Hematopoietic multipotent progenitor cell treated with erythropoietin and hydrocortisone succinate and interleukin-3 and kit ligand, for 4 days (in vitro differentiated cells): ENCODE results near the gene SPEF2.
A peak's percentile ranks its signal among the peaks of the same experiment; 100 is the strongest.

ENCODE experiments used
- DNase-seq: peaks from one replicate; pipeline ENCODE4 v3.0.0-alpha.2; 2015

SPEF2 gene

GRCh38 chr5:35785601-35786085 is 168.0 kb downstream of the SPEF2 start:
- no peak for DNase-seq

GRCh38 chr5:35788724-35789123 is 171.1 kb downstream of the SPEF2 start:
- DNase-seq = no peak

- no peak for DNase-seq
These were observed 172.2 kb downstream of the SPEF2 start for GRCh38 chr5:35789732-35790456.

GRCh38 chr5:35790457-35790822 is 172.8 kb downstream of the SPEF2 start:
- DNase-seq = no peak

- DNase-seq = no peak
These were observed 176.6 kb downstream of the SPEF2 start for GRCh38 chr5:35794328-35794619.

GRCh38 chr5:35794684-35795375 is 177.2 kb downstream of the SPEF2 start:
- no peak for DNase-seq

GRCh38 chr5:35799181-35799580 is 181.5 kb downstream of the SPEF2 start:
- no peak for DNase-seq

GRCh38 chr5:35799753-35800152 is 182.1 kb downstream of the SPEF2 start:
- no peak for DNase-seq

GRCh38 chr5:35803191-35803651 is 185.6 kb downstream of the SPEF2 start:
- no peak for DNase-seq

- DNase-seq = peak; percentile 27
These were observed 186.6 kb downstream of the SPEF2 start for GRCh38 chr5:35804201-35804653.

GRCh38 chr5:35804841-35805240 is 187.2 kb downstream of the SPEF2 start:
- no peak for DNase-seq

GRCh38 chr5:35810601-35811000 is 192.9 kb downstream of the SPEF2 start:
- DNase-seq = no peak

GRCh38 chr5:35811108-35811741 is 193.6 kb downstream of the SPEF2 start:
- DNase-seq = peak; percentile 48

GRCh38 chr5:35813521-35813920 is 195.9 kb downstream of the SPEF2 start:
- no peak for DNase-seq

GRCh38 chr5:35815089-35815936 is 197.7 kb downstream of the SPEF2 start:
- peak; percentile 66 for DNase-seq

GRCh38 chr5:35816881-35817521 is 199.3 kb downstream of the SPEF2 start:
- no peak for DNase-seq

GRCh38 chr5:35819026-35819425 is 201.4 kb downstream of the SPEF2 start:
- DNase-seq = no peak

GRCh38 chr5:35819668-35820067 is 202.0 kb downstream of the SPEF2 start:
- peak; percentile 18 for DNase-seq

- peak; percentile 42 for DNase-seq
These were observed 203.1 kb downstream of the SPEF2 start for GRCh38 chr5:35820735-35821134.

GRCh38 chr5:35821513-35821912 is 203.8 kb downstream of the SPEF2 start:
- DNase-seq = no peak

- no peak for DNase-seq
These were observed 204.8 kb downstream of the SPEF2 start for GRCh38 chr5:35822511-35822910.

- DNase-seq = no peak
These were observed 205.9 kb downstream of the SPEF2 start for GRCh38 chr5:35823347-35824098.
